GM19023 (cell line): Measurements from ENCODE around the gene CYSRT1.
"Not testable (repeated sequence)": the region's sequence is repeated elsewhere in the genome, so short reads cannot be mapped to it uniquely, and the experiment has no call there.

Source experiments
- ATAC-seq: cut with Tn5 transposase; IDR thresholded peaks from one replicate; pipeline ENCODE4 v1.9.1; 2021; ENCODE audit warnings: mild to moderate bottlenecking, moderate library complexity; ENCODE audit not compliant: unreplicated experiment

Gene CYSRT1

GRCh38 chr9:137247916-137248175 lies 22.9 kb downstream of the CYSRT1 start:
- ATAC-seq, result no peak

GRCh38 chr9:137250329-137251193 lies 25.6 kb downstream of the CYSRT1 start:
- ATAC-seq, result no peak

GRCh38 chr9:137251194-137251461 lies 26.2 kb downstream of the CYSRT1 start, which contains the start of gene STPG3:
Gene STPG3 (plus strand): TSS chr9:137251286. CDS start chr9:137251287, 1 bp downstream.
- ATAC-seq, result no peak

- ATAC-seq, result no peak
These were observed 26.7 kb downstream of the CYSRT1 start for GRCh38 chr9:137251490-137252268.

DNA sequence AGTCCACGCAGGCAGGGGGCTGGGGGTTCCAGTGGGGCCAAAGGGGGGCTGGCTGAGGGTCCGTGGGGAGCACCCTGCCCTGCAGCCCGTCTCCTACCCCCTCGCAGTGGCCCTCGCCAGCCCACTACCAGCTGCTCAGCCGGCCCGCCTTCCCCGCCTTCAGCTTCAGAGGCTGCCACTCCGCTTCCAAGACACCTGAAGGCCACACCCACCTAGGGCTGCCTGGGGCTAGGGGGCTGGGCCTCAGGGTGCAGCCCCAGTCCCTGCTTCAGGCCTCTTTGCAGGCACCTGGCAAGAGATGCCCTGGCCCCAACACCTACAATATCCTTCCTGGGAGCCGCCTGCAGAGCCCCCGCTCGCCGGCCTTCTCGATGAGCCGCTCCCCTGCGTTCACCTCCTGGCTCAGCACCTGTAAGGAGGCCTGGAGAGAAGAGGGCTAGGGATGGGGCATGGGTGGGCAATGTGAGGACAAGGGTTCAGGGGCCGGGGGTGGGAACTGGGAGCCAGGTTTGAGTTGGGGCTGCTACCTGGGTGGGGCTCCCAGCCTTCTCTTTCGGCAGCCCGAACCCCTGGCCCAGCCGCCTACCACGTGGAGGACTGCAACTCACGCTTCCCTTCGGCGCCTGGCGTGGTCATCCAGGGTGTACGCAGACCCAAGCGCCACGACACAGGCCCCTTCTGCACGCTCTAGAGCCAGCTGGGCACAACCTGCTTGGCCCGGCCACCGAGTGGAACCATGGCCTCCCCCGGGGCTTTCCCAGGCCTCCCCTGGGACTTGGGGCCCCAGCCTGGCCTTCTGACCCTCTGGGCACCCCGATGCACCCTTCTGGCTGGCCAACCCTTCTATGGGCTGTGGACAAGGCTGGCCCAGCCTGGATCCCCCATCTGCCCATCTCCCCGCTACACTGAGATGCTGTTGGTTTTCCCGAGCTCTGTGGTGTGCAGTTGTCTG lies 27.9 kb downstream of the CYSRT1 start:
- no peak for ATAC-seq

- no peak for ATAC-seq
These were observed 29.0 kb downstream of the CYSRT1 start for GRCh38 chr9:137253717-137254623.

DNA sequence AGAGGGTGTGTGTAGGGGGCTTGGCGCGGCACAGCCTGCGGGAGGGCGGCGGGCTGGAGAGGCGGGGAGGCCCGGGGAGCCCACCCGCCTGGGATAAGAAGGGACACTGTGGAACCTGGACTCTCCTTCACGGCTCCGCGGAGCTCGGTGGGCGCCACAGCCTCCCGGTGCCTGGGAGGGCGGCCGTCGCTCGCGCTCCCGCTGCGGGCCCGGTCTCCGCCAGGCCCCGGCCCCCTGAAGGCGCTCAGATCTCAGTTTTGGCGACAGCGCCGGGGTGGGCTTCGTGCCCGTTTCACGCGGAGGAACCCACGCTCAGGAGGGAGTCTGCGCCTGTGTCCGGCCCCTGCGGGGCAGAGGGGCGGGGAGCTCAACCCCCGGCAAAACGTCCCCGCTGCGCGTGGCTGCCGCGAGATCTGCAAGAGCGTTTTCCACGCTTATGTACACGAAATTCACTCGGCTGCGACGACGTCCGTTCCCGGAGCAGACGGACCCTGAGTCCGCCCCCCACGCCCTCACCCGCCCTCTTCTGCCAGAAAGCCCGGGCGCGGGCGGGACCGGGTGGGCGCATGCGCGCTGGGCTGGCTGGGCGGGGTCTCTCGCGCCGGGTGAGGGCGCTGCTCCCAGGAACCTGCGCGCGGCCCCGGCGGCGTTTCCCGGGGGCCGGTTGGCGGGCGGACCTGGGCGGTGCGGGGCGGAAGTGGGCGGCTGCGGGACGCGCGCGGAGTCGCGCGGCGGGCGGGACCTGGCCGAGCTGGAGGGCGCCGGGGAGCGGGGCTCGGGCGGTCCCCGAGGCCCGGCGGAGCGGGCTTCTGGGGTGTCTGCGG lies 29.9 kb downstream of the CYSRT1 start, which contains the start of gene NELFB:
TSS of gene NELFB (plus strand) at position 704 of the 824 bp plus-strand sequence.
- ATAC-seq, result peak; percentile 75

DNA sequence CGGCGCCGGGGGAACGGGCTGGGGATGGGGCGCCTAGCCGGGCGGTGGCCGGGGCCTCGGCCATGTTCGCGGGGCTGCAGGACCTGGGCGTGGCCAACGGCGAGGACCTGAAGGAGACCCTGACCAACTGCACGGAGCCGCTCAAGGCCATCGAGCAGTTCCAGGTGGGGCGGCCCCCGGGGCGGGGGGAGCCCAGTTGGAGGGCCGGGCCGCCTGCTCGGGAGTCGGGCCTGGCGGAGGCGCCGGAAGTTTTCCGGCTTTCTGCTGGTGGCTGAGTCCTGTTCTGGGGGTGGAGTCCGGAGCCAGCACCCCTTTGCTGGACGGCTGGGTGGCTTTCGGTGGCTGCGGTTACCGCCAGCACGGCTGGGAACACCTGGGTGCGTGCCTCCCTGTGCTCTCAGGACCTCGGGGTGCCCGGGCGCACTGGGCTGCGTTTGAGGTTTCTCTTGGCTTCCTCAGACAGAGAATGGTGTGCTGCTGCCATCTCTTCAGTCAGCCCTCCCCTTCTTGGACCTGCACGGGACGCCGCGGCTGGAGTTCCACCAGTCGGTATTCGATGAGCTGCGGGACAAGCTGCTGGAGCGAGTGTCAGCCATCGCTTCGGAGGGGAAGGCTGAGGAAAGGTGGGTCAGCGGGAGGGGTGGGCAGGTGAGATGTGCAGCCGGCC lies 30.6 kb downstream of the CYSRT1 start:
- ATAC-seq, result peak; percentile 25

DNA sequence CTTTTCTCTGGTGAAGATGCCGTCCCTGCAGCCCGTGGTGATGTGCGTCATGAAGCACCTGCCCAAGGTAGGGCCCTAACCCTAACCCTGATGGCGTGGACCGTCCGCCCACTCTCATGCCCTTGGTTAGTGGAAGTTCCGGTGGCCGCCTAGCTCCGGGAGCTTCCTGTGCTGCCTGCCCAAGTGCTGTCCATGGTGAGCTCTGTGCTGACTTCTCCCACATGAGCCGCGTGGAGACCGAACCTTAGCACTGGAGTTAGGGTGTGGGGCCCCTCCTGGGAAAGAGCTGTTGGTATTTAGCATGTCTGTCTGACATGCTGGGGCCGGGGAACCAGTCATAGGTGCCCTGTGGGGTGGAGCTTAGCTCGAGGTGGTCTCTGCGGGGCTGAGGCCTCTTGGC lies 31.4 kb downstream of the CYSRT1 start:
- ATAC-seq, result no peak

DNA sequence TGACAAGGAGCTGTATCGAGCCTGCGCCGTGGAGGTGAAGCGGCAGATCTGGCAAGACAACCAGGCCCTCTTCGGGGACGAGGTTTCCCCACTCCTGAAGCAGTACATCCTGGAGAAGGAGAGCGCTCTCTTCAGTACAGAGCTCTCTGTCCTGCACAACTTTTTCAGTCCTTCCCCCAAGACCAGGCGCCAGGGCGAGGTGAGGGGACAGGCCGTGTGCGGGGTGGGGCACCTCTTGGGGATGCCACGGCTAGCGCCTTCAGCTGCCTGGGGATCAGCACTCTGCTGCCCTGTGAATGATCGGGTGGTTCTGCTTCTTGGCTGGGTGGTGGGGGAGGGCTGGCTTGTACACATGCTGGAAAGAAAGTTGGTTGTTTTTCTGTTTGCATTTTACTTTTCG lies 31.9 kb downstream of the CYSRT1 start:
- no peak for ATAC-seq

DNA sequence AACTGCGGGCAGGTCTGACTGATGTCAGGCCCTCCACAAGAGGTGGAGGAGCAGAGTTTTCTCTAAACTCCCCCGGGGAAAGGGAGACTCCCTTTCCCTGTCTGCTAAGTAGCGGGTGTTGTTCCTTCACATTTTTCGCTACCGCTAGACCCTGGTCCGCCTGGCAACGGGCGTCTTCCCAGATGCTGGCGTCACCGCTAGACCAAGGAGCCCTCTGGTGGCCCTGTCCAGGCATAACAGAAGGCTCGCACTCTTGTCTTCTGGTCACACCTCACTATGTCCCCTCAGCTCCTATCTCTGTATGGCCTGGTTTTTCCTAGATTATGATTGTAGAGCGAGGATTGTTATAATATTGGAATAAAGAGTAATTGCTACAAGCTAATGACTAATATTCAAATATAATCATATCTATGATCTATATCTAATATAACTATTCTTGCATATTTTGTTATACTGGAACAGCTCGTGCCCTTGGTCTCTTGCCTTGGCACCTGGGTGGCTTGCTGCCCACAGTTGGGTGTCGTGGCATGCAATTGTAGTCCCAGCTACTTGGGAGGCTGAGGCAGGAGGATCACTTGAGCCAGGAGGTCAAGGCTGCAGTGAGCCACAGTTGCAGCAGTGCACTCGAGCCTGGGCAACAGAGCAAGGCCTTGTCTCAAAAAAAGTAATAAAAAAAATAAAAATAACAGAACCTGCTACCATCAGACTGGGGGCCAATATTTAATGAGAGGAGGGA lies 37.4 kb downstream of the CYSRT1 start:
- ATAC-seq, result not testable (repeated sequence)

DNA sequence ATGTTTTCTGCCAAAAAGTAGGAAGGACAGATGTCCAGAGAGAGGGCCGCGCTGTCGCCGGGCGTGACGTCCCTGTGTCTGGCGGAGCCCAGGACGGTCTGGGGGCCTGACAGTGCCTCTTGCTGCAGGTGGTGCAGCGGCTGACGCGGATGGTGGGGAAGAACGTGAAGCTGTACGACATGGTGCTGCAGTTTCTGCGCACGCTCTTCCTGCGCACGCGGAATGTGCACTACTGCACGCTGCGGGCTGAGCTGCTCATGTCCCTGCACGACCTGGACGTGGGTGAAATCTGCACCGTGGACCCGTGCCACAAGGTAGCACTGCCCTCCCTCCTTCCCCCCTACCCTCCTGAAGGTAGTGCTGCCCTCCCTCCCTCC lies 37.9 kb downstream of the CYSRT1 start:
- ATAC-seq, result no peak

DNA sequence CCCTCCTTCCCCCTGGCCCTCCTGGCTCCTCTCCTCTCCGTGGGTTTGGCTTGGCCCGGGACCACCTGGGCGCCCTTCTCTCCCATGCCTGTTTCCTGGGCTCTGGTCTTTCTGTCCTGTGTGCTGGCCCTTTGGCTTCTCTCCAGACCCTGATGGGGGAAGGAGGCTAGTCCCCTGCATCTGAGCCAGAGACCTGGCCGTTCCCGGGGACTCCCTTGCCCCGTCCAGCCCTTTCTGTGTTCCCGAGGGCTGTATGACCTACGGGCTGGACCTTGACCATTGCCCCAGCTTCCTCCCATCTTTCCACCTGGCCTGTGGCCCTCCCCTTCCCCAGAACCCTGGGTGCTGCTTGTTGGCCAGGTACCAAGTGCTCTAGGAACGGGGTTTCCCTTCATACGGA lies 38.5 kb downstream of the CYSRT1 start:
- ATAC-seq, result no peak

DNA sequence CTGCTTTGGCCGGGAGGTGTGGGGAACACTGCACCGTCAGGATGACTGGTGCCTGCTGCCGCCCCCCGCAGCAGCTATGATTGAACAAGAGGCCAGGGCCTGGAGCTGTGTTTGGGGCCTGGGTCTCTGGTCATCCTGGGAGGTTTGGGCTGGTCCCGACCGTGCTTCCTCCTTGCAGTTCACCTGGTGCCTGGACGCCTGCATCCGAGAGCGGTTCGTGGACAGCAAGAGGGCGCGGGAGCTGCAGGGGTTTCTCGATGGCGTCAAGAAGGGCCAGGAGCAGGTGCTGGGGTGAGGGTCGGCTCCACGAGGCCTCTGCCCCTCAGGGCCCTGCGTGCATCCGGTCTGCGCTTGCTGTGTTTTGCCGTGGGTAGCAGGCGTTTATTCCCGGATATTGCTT lies 39.1 kb downstream of the CYSRT1 start:
- ATAC-seq, result no peak

DNA sequence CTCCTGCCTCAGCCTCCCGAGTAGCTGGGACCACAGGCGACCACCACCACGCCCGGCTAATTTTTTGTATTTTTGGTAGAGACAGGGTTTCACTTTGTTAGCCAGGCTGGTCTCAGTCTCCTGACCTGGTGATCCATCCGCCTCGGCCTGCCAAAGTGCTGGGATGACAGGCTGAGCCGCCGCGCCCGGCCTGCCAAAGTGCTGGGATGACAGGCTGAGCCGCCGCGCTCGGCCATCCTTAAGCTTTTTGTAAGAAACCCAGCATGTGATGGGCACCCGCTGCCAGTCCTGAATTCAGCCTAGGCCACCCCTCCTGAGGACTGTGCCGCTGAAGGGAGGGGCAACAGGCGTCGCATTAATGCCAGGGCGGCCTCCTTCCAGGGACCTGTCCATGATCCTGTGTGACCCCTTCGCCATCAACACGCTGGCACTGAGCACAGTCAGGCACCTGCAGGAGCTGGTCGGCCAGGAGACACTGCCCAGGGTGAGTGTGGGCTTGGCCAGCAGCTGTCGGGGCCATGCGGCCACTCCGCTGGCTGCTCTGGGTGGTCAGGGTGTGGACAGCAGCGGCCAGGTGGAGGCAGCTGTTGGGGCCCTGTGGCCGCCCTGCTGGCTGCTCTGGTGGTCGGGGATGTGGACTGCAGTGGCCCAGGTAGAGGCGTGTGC lies 40.7 kb downstream of the CYSRT1 start:
- no peak for ATAC-seq

GRCh38 chr9:137266162-137266527 lies 41.2 kb downstream of the CYSRT1 start:
- no peak for ATAC-seq

- no peak for ATAC-seq
These were observed 41.8 kb downstream of the CYSRT1 start for GRCh38 chr9:137266585-137267453.
